ENCODE measurements around the gene TSPAN4. TPM values are rescaled to one million over a fixed set of nuclear protein-coding genes. Genes with fewer than 3 reads are reported as not detected.

Gene TSPAN4
- total RNA-seq, 4 donors from 2014 or later = 57.3 to 88.3 (median 70.7) TPM

DNA sequence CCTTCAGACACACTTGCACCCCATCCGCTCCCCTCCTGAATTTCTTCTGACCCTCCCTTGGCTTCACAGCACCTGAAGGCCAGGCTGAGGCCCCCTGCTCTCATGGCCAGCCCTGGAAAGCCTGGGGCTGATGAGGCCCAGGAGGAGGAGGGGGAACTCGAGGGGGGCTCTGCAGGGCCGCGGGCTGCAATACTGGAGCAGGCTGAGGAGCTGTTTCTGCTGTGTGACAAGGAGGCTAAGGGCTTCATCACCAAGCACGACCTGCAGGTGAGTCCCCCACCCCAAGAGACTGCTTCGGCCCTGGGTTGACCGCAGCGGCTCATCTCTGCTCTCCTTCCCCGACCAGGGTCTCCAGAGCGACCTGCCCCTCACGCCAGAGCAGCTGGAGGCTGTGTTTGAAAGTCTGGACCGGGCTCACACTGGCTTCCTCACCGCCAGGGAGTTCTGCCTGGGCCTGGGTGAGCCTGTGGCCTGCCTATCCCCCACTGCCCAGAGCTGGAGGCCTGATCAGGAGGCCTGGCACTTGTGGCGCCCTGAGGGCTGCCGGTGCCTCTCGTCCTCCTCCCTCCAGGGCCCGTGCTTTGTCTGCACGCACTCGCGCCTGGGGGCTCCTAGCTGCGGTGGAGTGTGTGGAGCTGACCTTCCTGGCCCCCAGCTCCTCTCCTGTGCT is 14.0 kb upstream of the TSPAN4 start:
- TF ChIP-seq POLR2A (IDR thresholded peaks at IDR 0.05) = no peak
- TF ChIP-seq, protein P1, sequence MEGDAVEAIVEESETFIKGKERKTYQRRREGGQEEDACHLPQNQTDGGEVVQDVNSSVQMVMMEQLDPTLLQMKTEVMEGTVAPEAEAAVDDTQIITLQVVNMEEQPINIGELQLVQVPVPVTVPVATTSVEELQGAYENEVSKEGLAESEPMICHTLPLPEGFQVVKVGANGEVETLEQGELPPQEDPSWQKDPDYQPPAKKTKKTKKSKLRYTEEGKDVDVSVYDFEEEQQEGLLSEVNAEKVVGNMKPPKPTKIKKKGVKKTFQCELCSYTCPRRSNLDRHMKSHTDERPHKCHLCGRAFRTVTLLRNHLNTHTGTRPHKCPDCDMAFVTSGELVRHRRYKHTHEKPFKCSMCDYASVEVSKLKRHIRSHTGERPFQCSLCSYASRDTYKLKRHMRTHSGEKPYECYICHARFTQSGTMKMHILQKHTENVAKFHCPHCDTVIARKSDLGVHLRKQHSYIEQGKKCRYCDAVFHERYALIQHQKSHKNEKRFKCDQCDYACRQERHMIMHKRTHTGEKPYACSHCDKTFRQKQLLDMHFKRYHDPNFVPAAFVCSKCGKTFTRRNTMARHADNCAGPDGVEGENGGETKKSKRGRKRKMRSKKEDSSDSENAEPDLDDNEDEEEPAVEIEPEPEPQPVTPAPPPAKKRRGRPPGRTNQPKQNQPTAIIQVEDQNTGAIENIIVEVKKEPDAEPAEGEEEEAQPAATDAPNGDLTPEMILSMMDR (IDR thresholded peaks at IDR 0.05) = no peak
- no peak overlapping the region for H3K4me3 ChIP-seq (ENCODE audit: low read depth, poor library complexity, severe bottlenecking)
- intact Hi-C loops (cut with DNase I; ENCODE audit: low total_unique reads) = no loop called here
- no peak for DNase-seq (ENCODE audit: low spot score in 2 of 2)
- 57 to 75% methylated on average over 12 to 18 of the region's 21 CpGs for WGBS, 2 donors

- no peak for TF ChIP-seq POLR2A (IDR thresholded peaks at IDR 0.05)
- TF ChIP-seq, protein P1 (IDR thresholded peaks at IDR 0.05) = no peak
- DNase-seq (ENCODE audit: low spot score in 2 of 2) = no peak
- WGBS, 2 donors = 21 to 29% methylated on average over 20 to 34 of the region's 40 CpGs
- intact Hi-C loops (cut with DNase I; ENCODE audit: low total_unique reads) = no loop called here
- H3K4me3 ChIP-seq (ENCODE audit: low read depth, poor library complexity, severe bottlenecking) = no peak overlapping the region
These were observed 13.3 kb upstream of the TSPAN4 start for GRCh38 chr11:829176-829846.

DNA sequence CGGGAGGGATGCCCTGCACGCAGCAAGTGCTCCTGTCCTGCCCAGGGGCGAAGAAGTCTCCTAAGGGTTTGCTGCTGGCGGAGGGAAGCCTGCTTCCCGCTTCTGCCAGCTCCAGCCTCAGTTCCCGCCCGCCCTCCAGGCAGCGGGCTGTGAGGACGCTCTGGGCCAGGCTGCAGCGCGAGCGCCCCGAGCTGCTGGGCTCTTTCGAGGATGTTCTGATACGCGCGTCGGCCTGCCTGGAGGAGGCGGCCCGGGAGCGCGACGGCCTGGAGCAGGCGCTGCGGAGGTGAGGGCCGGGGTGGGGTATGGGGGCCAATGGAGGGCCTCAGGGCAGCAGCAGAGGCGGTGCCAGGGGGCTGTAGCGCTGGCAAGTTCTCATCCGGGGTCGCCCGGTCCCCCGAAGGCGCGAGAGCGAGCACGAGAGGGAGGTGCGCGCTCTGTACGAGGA is 12.8 kb upstream of the TSPAN4 start:
- no peak for TF ChIP-seq POLR2A (IDR thresholded peaks at IDR 0.05)
- TF ChIP-seq, protein P1 (IDR thresholded peaks at IDR 0.05) = no peak
- WGBS, 2 donors = 3 to 7% methylated on average over 26 to 38 of the region's 39 CpGs
- intact Hi-C loops (cut with DNase I; ENCODE audit: low total_unique reads) = no loop called here
- H3K4me3 ChIP-seq (ENCODE audit: low read depth, poor library complexity, severe bottlenecking) = no peak overlapping the region
- DNase-seq (ENCODE audit: low spot score in 2 of 2) = no peak

- 3 to 9% methylated on average over 34 to 60 of the region's 78 CpGs for WGBS, 2 donors
- intact Hi-C loops (cut with DNase I; ENCODE audit: low total_unique reads) = no loop called here
- TF ChIP-seq, protein P1 (IDR thresholded peaks at IDR 0.05) = no peak
- no peak for TF ChIP-seq POLR2A (IDR thresholded peaks at IDR 0.05)
- H3K4me3 ChIP-seq (ENCODE audit: low read depth, poor library complexity, severe bottlenecking) = no peak overlapping the region
- DNase-seq (ENCODE audit: low spot score in 2 of 2) = no peak
These were observed 12.1 kb upstream of the TSPAN4 start for GRCh38 chr11:830295-831117.

GRCh38 chr11:831118-831864 is 11.4 kb upstream of the TSPAN4 start:
- TF ChIP-seq, protein P1 (IDR thresholded peaks at IDR 0.05) = no peak
- no peak for TF ChIP-seq POLR2A (IDR thresholded peaks at IDR 0.05)
- WGBS, 2 donors = 59 to 61% methylated on average over 20 to 27 of the region's 31 CpGs
- DNase-seq (ENCODE audit: low spot score in 2 of 2) = no peak
- intact Hi-C loops (cut with DNase I; ENCODE audit: low total_unique reads) = no loop called here
- H3K4me3 ChIP-seq (ENCODE audit: low read depth, poor library complexity, severe bottlenecking) = no peak overlapping the region

Measured in lower leg skin (tissue), 4 donors.